Astrocyte (in vitro differentiated cells and primary cell): ENCODE results near the gene TNIP1. TPM values are rescaled to one million over a fixed set of nuclear protein-coding genes. Genes with fewer than 3 reads are reported as not detected.

Source experiments
- DNase-seq: peaks from one replicate; pipeline ENCODE4 v3.0.0-alpha.2; 2010; ENCODE audit warnings: low read depth
- FAIRE-seq: peaks from 2 replicates; lab custom pipeline; 2011; peaks lifted over from hg19 to GRCh38; lab: Jason Lieb, UNC
- H2AFZ ChIP-seq: 2 replicates; pipeline ENCODE4 v1.6.0; 2012; ENCODE audit warnings: low read depth, low read length, inconsistent platforms
- H3K27ac ChIP-seq: 2 replicates; pipeline ENCODE4 v1.5.1; 2011; ENCODE audit warnings: low read depth, low read length, inconsistent platforms
- H3K27me3 ChIP-seq: 2 replicates; pipeline ENCODE4 v1.6.0; 2011; ENCODE audit warnings: low read length, inconsistent platforms; ENCODE audit not compliant: insufficient read depth
- H3K36me3 ChIP-seq: 2 replicates; pipeline ENCODE4 v1.5.1; 2011; ENCODE audit warnings: low read length, inconsistent platforms; ENCODE audit not compliant: insufficient read depth
- H3K4me1 ChIP-seq: 2 replicates; pipeline ENCODE4 v1.5.1; 2011; ENCODE audit warnings: low read length, inconsistent platforms; ENCODE audit not compliant: insufficient read depth
- H3K4me2 ChIP-seq: 2 replicates; pipeline ENCODE4 v1.6.0; 2012; ENCODE audit warnings: low read length, inconsistent platforms
- H3K4me3 ChIP-seq: 2 replicates; pipeline ENCODE4 v1.5.1; 2011; ENCODE audit warnings: low read depth, mild to moderate bottlenecking, low read length, inconsistent platforms; ENCODE audit not compliant: insufficient read depth
- H3K79me2 ChIP-seq: 2 replicates; pipeline ENCODE4 v1.6.0; 2012; ENCODE audit warnings: mild to moderate bottlenecking, low read length, inconsistent platforms; ENCODE audit not compliant: insufficient read depth
- H3K9ac ChIP-seq: 2 replicates; pipeline ENCODE4 v1.6.0; 2012; ENCODE audit warnings: mild to moderate bottlenecking, low read length, inconsistent platforms
- H3K9me3 ChIP-seq: 2 replicates; pipeline ENCODE4 v1.5.1; 2012; ENCODE audit warnings: low read depth, mild to moderate bottlenecking, low read length, inconsistent platforms; ENCODE audit not compliant: insufficient read depth
- H4K20me1 ChIP-seq: 2 replicates; pipeline ENCODE4 v1.6.0; 2012; ENCODE audit warnings: low read length, inconsistent platforms; ENCODE audit not compliant: insufficient read depth
- H3K27ac Mint-ChIP-seq: one replicate; pipeline ENCODE4 v1.8.0; 2021; ENCODE audit warnings: mild to moderate bottlenecking, mixed read lengths; ENCODE audit not compliant: unreplicated experiment
- H3K27me3 Mint-ChIP-seq: one replicate; pipeline ENCODE4 v1.8.0; 2021; ENCODE audit warnings: low read depth, mixed read lengths; ENCODE audit not compliant: unreplicated experiment
- H3K36me3 Mint-ChIP-seq: one replicate; pipeline ENCODE4 v1.8.0; 2021; ENCODE audit warnings: low read depth, mixed read lengths; ENCODE audit not compliant: unreplicated experiment
- H3K4me1 Mint-ChIP-seq: one replicate; pipeline ENCODE4 v1.8.0; 2021; ENCODE audit warnings: low read depth, mixed read lengths; ENCODE audit not compliant: unreplicated experiment
- H3K4me3 Mint-ChIP-seq: one replicate; pipeline ENCODE4 v1.8.0; 2021; ENCODE audit warnings: mild to moderate bottlenecking, moderate library complexity, mixed read lengths; ENCODE audit not compliant: unreplicated experiment
- H3K9me3 Mint-ChIP-seq: one replicate; pipeline ENCODE4 v1.8.0; 2021; ENCODE audit warnings: mild to moderate bottlenecking, mixed read lengths; ENCODE audit not compliant: unreplicated experiment
- CTCF ChIP-seq: IDR thresholded peaks from 2 replicates; pipeline ENCODE4 v1.5.1; 2011; ENCODE audit warnings: low read depth, mild to moderate bottlenecking, inconsistent platforms, low read length, moderate library complexity; ENCODE audit not compliant: insufficient read depth
- EZH2 ChIP-seq: IDR thresholded peaks from 2 replicates; pipeline ENCODE4 v1.6.1; 2012; ENCODE audit warnings: mild to moderate bottlenecking, low read length, inconsistent platforms; ENCODE audit not compliant: insufficient read depth
- total RNA-seq: library from RNA; stranded (reverse); gene quantifications from 2 replicates; pipeline ENCODE4 v1.2.1, GENCODE V29; 2021

The TNIP1 gene
- total RNA-seq, 1 donor from 2014 or later = 119 TPM

- TF ChIP-seq EZH2 (no peak), CTCF (no peak)
- no peak overlapping the region for H3K4me2 ChIP-seq
- H3K27ac ChIP-seq = peak overlapping the region; percentile 20
- H3K9ac ChIP-seq = no peak overlapping the region
- Mint-ChIP-seq H3K36me3 (peaks cover 27% of the 10 kb centered on the region), H3K4me1 (peaks cover 7% of the 10 kb centered on the region), H3K4me3 (no peak overlapping the region), H3K9me3 (peaks cover 2% of the 10 kb centered on the region), H3K27ac (no peak overlapping the region), H3K27me3 (no peaks in the 10 kb centered on the region)
- no peaks in the 10 kb centered on the region for H3K9me3 ChIP-seq
- DNase-seq (peak; percentile 58), FAIRE-seq (no peak)
- H3K36me3 ChIP-seq = peaks cover 7% of the 10 kb centered on the region
- H3K27me3 ChIP-seq = no peaks in the 10 kb centered on the region
- H3K4me3 ChIP-seq = no peak overlapping the region
- no peak overlapping the region for H2AFZ ChIP-seq
- H3K79me2 ChIP-seq = no peaks in the 10 kb centered on the region
- no peaks in the 10 kb centered on the region for H4K20me1 ChIP-seq
- peaks cover 10% of the 10 kb centered on the region for H3K4me1 ChIP-seq
These were observed 57.7 kb downstream of the TNIP1 start for GRCh38 chr5:151023047-151023615.

- H3K9me3 ChIP-seq = no peaks in the 10 kb centered on the region
- peaks cover 10% of the 10 kb centered on the region for H3K4me1 ChIP-seq
- no peaks in the 10 kb centered on the region for H3K27me3 ChIP-seq
- no peak overlapping the region for H3K4me3 ChIP-seq
- Mint-ChIP-seq H3K4me1 (peaks cover 7% of the 10 kb centered on the region), H3K27ac (no peak overlapping the region), H3K27me3 (no peaks in the 10 kb centered on the region), H3K36me3 (peaks cover 27% of the 10 kb centered on the region), H3K9me3 (peaks cover 3% of the 10 kb centered on the region), H3K4me3 (no peak overlapping the region)
- no peaks in the 10 kb centered on the region for H3K79me2 ChIP-seq
- H3K36me3 ChIP-seq = peaks cover 2% of the 10 kb centered on the region
- H2AFZ ChIP-seq = no peak overlapping the region
- no peak for FAIRE-seq
- no peak overlapping the region for H3K4me2 ChIP-seq
- no peak overlapping the region for H3K9ac ChIP-seq
- TF ChIP-seq EZH2 (no peak), CTCF (no peak)
- H3K27ac ChIP-seq = peak overlapping the region; percentile 20
- no peaks in the 10 kb centered on the region for H4K20me1 ChIP-seq
- peak; percentile 63 for DNase-seq
These were observed 58.3 kb downstream of the TNIP1 start for GRCh38 chr5:151022511-151023018.

GRCh38 chr5:151021746-151022145 lies 59.1 kb downstream of the TNIP1 start:
- Histone ChIP-seq H3K79me2 (no peaks in the 10 kb centered on the region), H4K20me1 (no peaks in the 10 kb centered on the region), H3K9ac (no peak overlapping the region), H2AFZ (no peak overlapping the region), H3K4me3 (no peak overlapping the region), H3K36me3 (peaks cover 2% of the 10 kb centered on the region), H3K4me2 (no peak overlapping the region), H3K4me1 (peaks cover 10% of the 10 kb centered on the region), H3K27me3 (no peaks in the 10 kb centered on the region), H3K9me3 (no peaks in the 10 kb centered on the region), H3K27ac (no peak overlapping the region)
- Mint-ChIP-seq H3K4me1 (peaks cover 7% of the 10 kb centered on the region), H3K36me3 (peaks cover 24% of the 10 kb centered on the region), H3K4me3 (no peak overlapping the region), H3K9me3 (peaks cover 7% of the 10 kb centered on the region), H3K27me3 (no peaks in the 10 kb centered on the region), H3K27ac (no peak overlapping the region)
- DNase-seq = no peak
- no peak for FAIRE-seq
- TF ChIP-seq CTCF = no peak
- no peak for TF ChIP-seq EZH2
